Measurements from ENCODE around the gene PCDH9.

GRCh38 chr13:66926200-66926850, 303.8 kb downstream of the PCDH9 start:
- TF ChIP-seq TCF7L2 (IDR thresholded peaks at IDR 0.05; ENCODE audit: low read depth, low read length) (no peak), CTCF (IDR thresholded peaks at IDR 0.05) (no peak)
